Karpas-422 (cell line): ENCODE results near the gene NPHS1. TPM values are rescaled to one million over a fixed set of nuclear protein-coding genes. Genes with fewer than 3 reads are reported as not detected.

Experiments
- small RNA-seq: library from RNA; depleted of rRNA; stranded (forward); fragments of <200 nt; gene quantifications from one replicate; pipeline ENCODE3, GENCODE V24; 2014
- total RNA-seq: library from RNA; depleted of rRNA; stranded (reverse); fragments of >200 nt; shearing (Covaris generic); gene quantifications from 2 replicates; pipeline ENCODE4 v1.2.3, GENCODE V29; 2014; ENCODE audit warnings: low replicate concordance; rRNA removed

Gene NPHS1
- total RNA-seq, 1 experiment from 2014 or later = not detected

Small RNAs within 50 kb of the gene (small RNA-seq; reads per million reads assigned to genes)
- not detected for gene RN7SL402P

Other genes with a start within 250 kb of the NPHS1 start
- gene HAUS5, start 239.8 kb downstream of the NPHS1 start, total RNA-seq = 12.5 and 26.2 TPM in 2 replicates
- 36.9 and 82.1 TPM in 2 replicates for gene RBM42, start 223.5 kb downstream of the NPHS1 start, total RNA-seq
- gene ETV2, start 210.8 kb downstream of the NPHS1 start, total RNA-seq = 0.54 and 0.75 TPM in 2 replicates
- gene COX6B1, start 204.2 kb downstream of the NPHS1 start, total RNA-seq = 445 and 611 TPM in 2 replicates
- gene UPK1A, start 186.0 kb downstream of the NPHS1 start, total RNA-seq = not detected in 2 replicates
- gene ZBTB32, start 147.9 kb downstream of the NPHS1 start, total RNA-seq = not detected in 2 replicates
- gene KMT2B, start 134.5 kb downstream of the NPHS1 start, total RNA-seq = 15.3 and 21.4 TPM in 2 replicates
- 1.5 and 15.2 TPM in 2 replicates for gene IGFLR1, start 110.1 kb downstream of the NPHS1 start, total RNA-seq
- 31.7 and 50.4 TPM in 2 replicates for gene U2AF1L4, start 107.1 kb downstream of the NPHS1 start, total RNA-seq
- 47.7 and 112 TPM in 2 replicates for gene PSENEN, start 106.9 kb downstream of the NPHS1 start, total RNA-seq
- 5.9 and 12.4 TPM in 2 replicates for gene LIN37, start 103.9 kb downstream of the NPHS1 start, total RNA-seq
- 0.18 and 1.5 TPM in 2 replicates for gene HSPB6, start 95.5 kb downstream of the NPHS1 start, total RNA-seq
- gene PROSER3, start 94.3 kb downstream of the NPHS1 start, total RNA-seq = 16.6 and 17.5 TPM in 2 replicates
- 5.8 and 12.3 TPM in 2 replicates for gene ARHGAP33, start 76.9 kb downstream of the NPHS1 start, total RNA-seq
- gene PRODH2, start 39.7 kb downstream of the NPHS1 start, total RNA-seq = not detected in 2 replicates
- gene KIRREL2, start 4.4 kb upstream of the NPHS1 start, total RNA-seq = 0.07 TPM in 1 of 2 replicates, not detected in the other
- gene APLP1, start 16.1 kb upstream of the NPHS1 start, total RNA-seq = 9.9 and 23.8 TPM in 2 replicates
- gene NFKBID, start 48.0 kb upstream of the NPHS1 start, total RNA-seq = 7.2 and 17.1 TPM in 2 replicates
- gene HCST, start 50.0 kb upstream of the NPHS1 start, total RNA-seq = 12.2 and 18.8 TPM in 2 replicates
- gene TYROBP, start 55.8 kb upstream of the NPHS1 start, total RNA-seq = not detected in 2 replicates
- 3.7 and 3.8 TPM in 2 replicates for gene LRFN3, start 83.9 kb upstream of the NPHS1 start, total RNA-seq
- 23.4 and 71.2 TPM in 2 replicates for gene SDHAF1, start 142.7 kb upstream of the NPHS1 start, total RNA-seq
- 1.2 and 1.8 TPM in 2 replicates for gene SYNE4, start 156.3 kb upstream of the NPHS1 start, total RNA-seq
- 11.1 and 48.4 TPM in 2 replicates for gene ALKBH6, start 161.7 kb upstream of the NPHS1 start, total RNA-seq
- 0.72 and 1.2 TPM in 2 replicates for gene CLIP3, start 180.4 kb upstream of the NPHS1 start, total RNA-seq
- 3.6 and 8.9 TPM in 2 replicates for gene THAP8, start 201.8 kb upstream of the NPHS1 start, total RNA-seq
- 9.4 and 10.9 TPM in 2 replicates for gene WDR62, start 202.4 kb upstream of the NPHS1 start, total RNA-seq